GM12801 (cell line): ENCODE data around the gene NUP153.

ENCODE experiments used
- TF ChIP-seq, protein P1 (sequence below): IDR thresholded peaks from one replicate; pipeline ENCODE4 v1.5.1; 2011; ENCODE audit warnings: control low read depth; ENCODE audit not compliant: insufficient read length; ENCODE audit errors: extremely low read depth

The NUP153 gene

GRCh38 chr6:17705778-17706579 is 746 bp downstream of the NUP153 start:
- TF ChIP-seq, protein P1, sequence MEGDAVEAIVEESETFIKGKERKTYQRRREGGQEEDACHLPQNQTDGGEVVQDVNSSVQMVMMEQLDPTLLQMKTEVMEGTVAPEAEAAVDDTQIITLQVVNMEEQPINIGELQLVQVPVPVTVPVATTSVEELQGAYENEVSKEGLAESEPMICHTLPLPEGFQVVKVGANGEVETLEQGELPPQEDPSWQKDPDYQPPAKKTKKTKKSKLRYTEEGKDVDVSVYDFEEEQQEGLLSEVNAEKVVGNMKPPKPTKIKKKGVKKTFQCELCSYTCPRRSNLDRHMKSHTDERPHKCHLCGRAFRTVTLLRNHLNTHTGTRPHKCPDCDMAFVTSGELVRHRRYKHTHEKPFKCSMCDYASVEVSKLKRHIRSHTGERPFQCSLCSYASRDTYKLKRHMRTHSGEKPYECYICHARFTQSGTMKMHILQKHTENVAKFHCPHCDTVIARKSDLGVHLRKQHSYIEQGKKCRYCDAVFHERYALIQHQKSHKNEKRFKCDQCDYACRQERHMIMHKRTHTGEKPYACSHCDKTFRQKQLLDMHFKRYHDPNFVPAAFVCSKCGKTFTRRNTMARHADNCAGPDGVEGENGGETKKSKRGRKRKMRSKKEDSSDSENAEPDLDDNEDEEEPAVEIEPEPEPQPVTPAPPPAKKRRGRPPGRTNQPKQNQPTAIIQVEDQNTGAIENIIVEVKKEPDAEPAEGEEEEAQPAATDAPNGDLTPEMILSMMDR: no peak

GRCh38 chr6:17705428-17705777 is 1.3 kb downstream of the NUP153 start:
- TF ChIP-seq, protein P1: no peak

DNA sequence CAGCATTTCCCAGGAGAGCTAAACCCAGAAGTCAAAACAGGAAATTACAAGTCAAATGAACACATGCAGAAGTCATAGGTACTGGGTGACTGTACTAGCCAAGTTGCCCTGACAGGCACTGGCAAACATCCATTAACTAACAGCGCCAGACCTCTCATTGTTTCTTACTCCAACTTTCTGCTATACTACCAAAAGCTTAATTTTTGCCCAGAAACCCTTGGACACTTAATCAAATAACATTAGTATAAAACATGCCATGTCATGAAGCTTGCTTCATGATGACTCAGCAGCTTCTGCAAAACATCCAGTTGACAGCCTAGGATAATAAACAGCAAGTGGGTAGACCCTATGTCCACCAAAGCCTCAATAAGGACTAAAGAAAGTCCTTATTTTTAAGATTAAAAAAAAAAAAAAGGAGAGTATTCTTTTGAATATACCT is 3.5 kb downstream of the NUP153 start:
- TF ChIP-seq, protein P1: no peak

DNA sequence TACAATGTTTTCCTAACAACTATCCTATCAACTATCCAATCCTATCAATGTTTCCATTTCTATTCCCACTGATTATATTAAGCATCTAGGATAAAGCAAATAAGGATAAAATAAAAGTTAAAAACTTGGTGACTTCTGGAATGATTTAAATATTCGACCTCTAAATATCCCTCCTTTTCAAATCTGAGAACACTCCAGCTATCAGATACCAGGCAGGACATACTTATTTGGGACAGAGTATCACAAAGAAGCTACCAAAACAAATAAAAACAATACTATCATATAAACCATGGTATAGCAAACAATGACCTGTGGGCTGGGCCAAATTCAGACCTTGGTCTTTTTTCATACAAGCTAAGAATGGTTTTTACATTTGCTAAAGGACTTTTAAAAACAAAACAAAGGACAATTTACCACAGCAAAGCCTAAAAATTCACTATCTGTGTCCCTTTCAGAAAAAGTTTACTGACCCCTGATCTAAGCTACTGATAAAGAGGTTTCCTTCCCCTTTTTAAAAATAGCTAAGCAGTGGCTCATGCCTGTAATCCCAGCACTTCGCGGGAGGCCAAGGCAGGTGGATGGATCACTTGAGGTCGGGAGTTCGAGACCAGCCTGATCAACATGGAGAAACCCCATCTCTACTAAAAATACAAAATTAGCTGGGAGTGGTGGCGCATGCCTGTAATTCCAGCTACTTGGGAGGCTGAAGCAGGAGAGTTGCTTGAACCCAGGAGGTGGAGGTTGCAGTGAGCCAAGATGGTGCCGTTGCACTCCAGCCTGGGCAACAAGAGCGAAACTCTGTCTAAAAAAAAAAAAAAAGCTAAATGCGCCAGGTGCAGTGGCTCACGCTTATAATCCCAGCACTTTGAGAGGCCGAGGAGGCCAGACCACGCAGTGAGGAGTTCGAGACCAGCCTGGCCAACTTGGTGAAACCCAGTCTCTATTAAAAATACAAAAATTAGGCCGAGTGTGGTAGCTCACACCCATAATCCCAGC is 6.0 kb downstream of the NUP153 start:
- TF ChIP-seq, protein P1: no peak

GRCh38 chr6:17691925-17692538 is 14.7 kb downstream of the NUP153 start:
- TF ChIP-seq, protein P1: no peak

DNA sequence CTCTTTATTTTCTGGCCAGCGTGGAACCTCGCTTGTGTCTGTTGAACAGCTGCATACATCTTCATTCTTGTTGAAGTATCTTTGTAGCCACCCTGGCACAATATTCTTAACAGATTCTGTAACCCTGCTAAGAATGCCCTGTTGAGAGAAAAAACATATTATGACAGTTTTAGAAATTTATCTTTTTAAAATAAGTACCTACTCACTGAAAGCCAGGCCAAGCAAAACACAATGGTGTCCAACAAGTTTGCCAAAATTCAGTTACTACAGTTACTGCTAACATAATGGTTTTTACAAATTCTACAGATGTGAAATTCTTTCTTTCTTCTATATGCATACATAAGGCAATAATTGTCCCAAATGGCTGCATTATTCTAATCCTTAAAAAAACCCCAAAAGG is 18.2 kb downstream of the NUP153 start:
- TF ChIP-seq, protein P1: no peak

GRCh38 chr6:17687136-17687535 is 19.6 kb downstream of the NUP153 start:
- TF ChIP-seq, protein P1: no peak
